ENCODE data around the gene PDE4DIP. TPM values are rescaled to one million over a fixed set of nuclear protein-coding genes. Genes with fewer than 3 reads are reported as not detected.
"Not testable (repeated sequence)": the region's sequence is repeated elsewhere in the genome, so short reads cannot be mapped to it uniquely, and the experiment has no call there.

The PDE4DIP gene
- total RNA-seq, 4 donors from 2014 or later = 630 to 1,712 (median 1,308) TPM

- ATAC-seq = peak in 1 of 2 donors; percentile 16
- H3K9me3 ChIP-seq; H3K4me3 ChIP-seq; in situ Hi-C loops (cut with MboI; ENCODE audit: low sequenced_read_pairs in 4 of 4); DNase-seq; H3K36me3 ChIP-seq; H3K4me1 ChIP-seq; intact Hi-C loops (cut with DNase I; ENCODE audit: low total_unique reads); H3K27me3 ChIP-seq: not testable (repeated sequence)
- peak overlapping the region in 2 of 4 donors; percentile 56 to 63 for H3K27ac ChIP-seq
Observed at GRCh38 chr1:148960212-148961000, 116.2 kb downstream of the PDE4DIP start.

- H3K4me1 ChIP-seq; H3K27me3 ChIP-seq; intact Hi-C loops (cut with DNase I; ENCODE audit: low total_unique reads); in situ Hi-C loops (cut with MboI; ENCODE audit: low sequenced_read_pairs in 4 of 4); H3K9me3 ChIP-seq; H3K4me3 ChIP-seq; DNase-seq; H3K36me3 ChIP-seq: not testable (repeated sequence)
- H3K27ac ChIP-seq = peak overlapping the region in 1 of 4 donors; percentile 68
- ATAC-seq = peak in 1 of 2 donors; percentile 69
Observed at GRCh38 chr1:148962127-148962857, 118.1 kb downstream of the PDE4DIP start.

- H3K27me3 ChIP-seq; DNase-seq; H3K9me3 ChIP-seq; H3K27ac ChIP-seq; intact Hi-C loops (cut with DNase I; ENCODE audit: low total_unique reads); H3K4me1 ChIP-seq; H3K4me3 ChIP-seq; in situ Hi-C loops (cut with MboI; ENCODE audit: low sequenced_read_pairs in 4 of 4); H3K36me3 ChIP-seq: not testable (repeated sequence)
- peak; percentile 60 to 67 for ATAC-seq
- peak in 1 of 5 experiments; percentile 28 for TF ChIP-seq CTCF (IDR thresholded peaks at IDR 0.05 in 4 of 5, conservative IDR thresholded peaks at IDR 0.05 in 1 of 5)
Observed at GRCh38 chr1:148966084-148966483, 121.9 kb downstream of the PDE4DIP start.

- H3K27ac ChIP-seq; H3K4me3 ChIP-seq; H3K9me3 ChIP-seq; H3K4me1 ChIP-seq; H3K36me3 ChIP-seq; intact Hi-C loops (cut with DNase I; ENCODE audit: low total_unique reads); in situ Hi-C loops (cut with MboI; ENCODE audit: low sequenced_read_pairs in 4 of 4); H3K27me3 ChIP-seq; DNase-seq: not testable (repeated sequence)
- ATAC-seq = peak in 1 of 2 donors; percentile 46
Observed at GRCh38 chr1:148967580-148967979, 123.4 kb downstream of the PDE4DIP start.

- in situ Hi-C loops (cut with MboI; ENCODE audit: low sequenced_read_pairs in 4 of 4); ATAC-seq; H3K4me1 ChIP-seq; intact Hi-C loops (cut with DNase I; ENCODE audit: low total_unique reads); H3K36me3 ChIP-seq; H3K27me3 ChIP-seq; DNase-seq; H3K4me3 ChIP-seq; H3K27ac ChIP-seq; H3K9me3 ChIP-seq: not testable (repeated sequence)
Observed at GRCh38 chr1:148968682-148969081, 124.5 kb downstream of the PDE4DIP start.

- H3K36me3 ChIP-seq; in situ Hi-C loops (cut with MboI; ENCODE audit: low sequenced_read_pairs in 4 of 4); intact Hi-C loops (cut with DNase I; ENCODE audit: low total_unique reads); H3K4me3 ChIP-seq; DNase-seq; H3K27ac ChIP-seq; H3K9me3 ChIP-seq; ATAC-seq; H3K4me1 ChIP-seq; H3K27me3 ChIP-seq: not testable (repeated sequence)
Observed at GRCh38 chr1:148969126-148969525, 124.9 kb downstream of the PDE4DIP start.

- H3K4me3 ChIP-seq; in situ Hi-C loops (cut with MboI; ENCODE audit: low sequenced_read_pairs in 4 of 4); H3K27ac ChIP-seq; intact Hi-C loops (cut with DNase I; ENCODE audit: low total_unique reads); ATAC-seq; DNase-seq; H3K27me3 ChIP-seq; H3K4me1 ChIP-seq; H3K9me3 ChIP-seq: not testable (repeated sequence)
- H3K36me3 ChIP-seq = peaks cover 3 to 30% of the 10 kb centered on the region in 2 donors
Observed at GRCh38 chr1:148975453-148975852, 131.2 kb downstream of the PDE4DIP start.

- H3K27ac ChIP-seq; H3K9me3 ChIP-seq; H3K27me3 ChIP-seq; in situ Hi-C loops (cut with MboI; ENCODE audit: low sequenced_read_pairs in 4 of 4); ATAC-seq; intact Hi-C loops (cut with DNase I; ENCODE audit: low total_unique reads); DNase-seq; H3K4me3 ChIP-seq; H3K4me1 ChIP-seq: not testable (repeated sequence)
- H3K36me3 ChIP-seq = peaks cover 3 to 35% of the 10 kb centered on the region in 2 donors
Observed at GRCh38 chr1:148975866-148976537, 131.8 kb downstream of the PDE4DIP start.

GRCh38 chr1:148977785-148978184, 133.6 kb downstream of the PDE4DIP start:
- in situ Hi-C loops (cut with MboI; ENCODE audit: low sequenced_read_pairs in 4 of 4); H3K4me1 ChIP-seq; H3K9me3 ChIP-seq; H3K27me3 ChIP-seq; intact Hi-C loops (cut with DNase I; ENCODE audit: low total_unique reads); DNase-seq; ATAC-seq; H3K4me3 ChIP-seq: not testable (repeated sequence)
- Histone ChIP-seq H3K36me3 (peaks cover 3 to 53% of the 10 kb centered on the region in 2 donors), H3K27ac (peak overlapping the region in 2 of 4 donors; percentile 42 to 49)

- Histone ChIP-seq H3K36me3 (peaks cover 0 to 23% of the 10 kb centered on the region in 2 donors), H3K27ac (peak overlapping the region in 3 of 4 donors; percentile 25 to 51 (median 51))
- H3K4me1 ChIP-seq; DNase-seq; ATAC-seq; intact Hi-C loops (cut with DNase I; ENCODE audit: low total_unique reads); in situ Hi-C loops (cut with MboI; ENCODE audit: low sequenced_read_pairs in 4 of 4); H3K27me3 ChIP-seq; H3K9me3 ChIP-seq; H3K4me3 ChIP-seq: not testable (repeated sequence)
Observed at GRCh38 chr1:148989378-148989777, 145.2 kb downstream of the PDE4DIP start.
